Measurements from ENCODE around the gene GFPT2. TPM values are rescaled to one million over a fixed set of nuclear protein-coding genes. Genes with fewer than 3 reads are reported as not detected.

The GFPT2 gene
- total RNA-seq, 1 donor from 2014 or later: 17.6 TPM

DNA sequence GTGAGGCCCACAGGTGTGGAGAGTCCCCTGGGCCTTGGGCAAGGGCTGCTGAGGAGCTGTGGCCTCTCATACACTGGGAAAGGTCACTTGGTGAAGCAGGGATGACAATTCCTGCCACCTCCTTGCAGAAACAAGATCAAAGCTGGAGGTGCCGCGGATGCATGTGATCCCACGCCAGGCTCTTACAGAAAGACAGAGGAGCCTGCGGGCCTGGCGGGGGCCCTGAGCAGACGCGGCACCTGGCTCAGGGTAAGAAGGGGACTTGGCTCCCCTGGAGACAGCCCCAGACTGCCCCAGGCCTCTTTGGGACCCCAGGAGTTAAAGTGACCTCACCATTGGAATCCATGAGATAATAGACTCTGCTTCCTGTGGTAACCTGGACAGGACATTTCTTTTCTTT lies 4.8 kb downstream of the GFPT2 start:
- Mint-ChIP-seq H3K9me3 (no peaks in the 10 kb centered on the region), H3K4me1 (ENCODE audit: unreplicated experiment) (peaks cover 15% of the 10 kb centered on the region), H3K36me3 (no peaks in the 10 kb centered on the region), H3K27ac (no peak overlapping the region), H3K4me3 (no peak overlapping the region), H3K27me3 (peaks cover 41% of the 10 kb centered on the region)
- no peak for DNase-seq (ENCODE audit: extremely low spot score, unreplicated experiment)
- TF ChIP-seq, protein P1, sequence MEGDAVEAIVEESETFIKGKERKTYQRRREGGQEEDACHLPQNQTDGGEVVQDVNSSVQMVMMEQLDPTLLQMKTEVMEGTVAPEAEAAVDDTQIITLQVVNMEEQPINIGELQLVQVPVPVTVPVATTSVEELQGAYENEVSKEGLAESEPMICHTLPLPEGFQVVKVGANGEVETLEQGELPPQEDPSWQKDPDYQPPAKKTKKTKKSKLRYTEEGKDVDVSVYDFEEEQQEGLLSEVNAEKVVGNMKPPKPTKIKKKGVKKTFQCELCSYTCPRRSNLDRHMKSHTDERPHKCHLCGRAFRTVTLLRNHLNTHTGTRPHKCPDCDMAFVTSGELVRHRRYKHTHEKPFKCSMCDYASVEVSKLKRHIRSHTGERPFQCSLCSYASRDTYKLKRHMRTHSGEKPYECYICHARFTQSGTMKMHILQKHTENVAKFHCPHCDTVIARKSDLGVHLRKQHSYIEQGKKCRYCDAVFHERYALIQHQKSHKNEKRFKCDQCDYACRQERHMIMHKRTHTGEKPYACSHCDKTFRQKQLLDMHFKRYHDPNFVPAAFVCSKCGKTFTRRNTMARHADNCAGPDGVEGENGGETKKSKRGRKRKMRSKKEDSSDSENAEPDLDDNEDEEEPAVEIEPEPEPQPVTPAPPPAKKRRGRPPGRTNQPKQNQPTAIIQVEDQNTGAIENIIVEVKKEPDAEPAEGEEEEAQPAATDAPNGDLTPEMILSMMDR (conservative IDR thresholded peaks at IDR 0.05): no peak

DNA sequence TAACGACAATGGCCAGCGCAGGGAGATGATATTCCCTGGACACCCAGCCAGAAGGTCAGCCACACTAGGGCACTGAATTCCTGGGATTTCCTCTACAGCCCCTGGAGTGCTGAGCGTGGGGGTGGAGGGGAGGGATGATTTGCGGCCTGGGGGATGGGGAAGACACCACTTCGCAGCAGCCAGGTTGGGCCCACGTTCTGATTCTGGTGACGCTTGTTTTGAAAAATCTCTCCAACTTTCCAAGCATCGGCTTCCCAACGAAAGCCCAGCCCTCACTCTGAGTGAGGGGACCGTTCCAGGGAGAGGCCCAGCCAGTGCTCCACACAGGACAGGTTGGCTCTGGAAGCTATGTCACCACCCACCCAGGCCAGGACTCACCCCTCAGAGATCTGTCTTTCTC lies 5.4 kb downstream of the GFPT2 start:
- DNase-seq (ENCODE audit: extremely low spot score, unreplicated experiment): no peak
- H3K27ac Mint-ChIP-seq: no peak overlapping the region
- H3K27me3 Mint-ChIP-seq: peaks cover 41% of the 10 kb centered on the region
- TF ChIP-seq, protein P1 (conservative IDR thresholded peaks at IDR 0.05): no peak
- H3K9me3 Mint-ChIP-seq: no peaks in the 10 kb centered on the region
- H3K4me1 Mint-ChIP-seq (ENCODE audit: unreplicated experiment): peaks cover 16% of the 10 kb centered on the region
- H3K4me3 Mint-ChIP-seq: no peak overlapping the region
- H3K36me3 Mint-ChIP-seq: no peaks in the 10 kb centered on the region

DNA sequence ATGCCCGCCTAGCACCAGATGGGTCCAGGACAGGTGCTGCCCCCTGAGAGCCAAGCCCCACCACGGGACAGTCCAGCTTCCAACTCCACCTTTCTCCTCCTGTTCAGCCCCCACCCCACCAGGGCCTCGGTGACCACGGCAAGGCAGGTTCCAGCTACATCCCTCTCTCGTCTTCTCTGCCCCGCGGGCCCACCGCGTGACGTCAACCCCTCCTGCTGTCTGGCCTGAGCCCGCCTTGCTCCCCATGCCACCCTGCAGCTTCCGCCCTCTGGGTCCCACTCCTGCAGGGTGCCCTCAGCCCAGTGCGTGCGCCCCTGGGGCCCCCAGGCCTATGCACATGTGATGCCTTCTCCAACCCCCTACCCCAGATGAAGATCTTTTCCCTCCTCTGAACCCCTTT lies 6.8 kb downstream of the GFPT2 start:
- peaks cover 13% of the 10 kb centered on the region for H3K4me1 Mint-ChIP-seq (ENCODE audit: unreplicated experiment)
- no peaks in the 10 kb centered on the region for H3K9me3 Mint-ChIP-seq
- H3K27me3 Mint-ChIP-seq: peaks cover 33% of the 10 kb centered on the region
- H3K4me3 Mint-ChIP-seq: no peak overlapping the region
- no peak overlapping the region for H3K27ac Mint-ChIP-seq
- DNase-seq (ENCODE audit: extremely low spot score, unreplicated experiment): no peak
- TF ChIP-seq, protein P1 (conservative IDR thresholded peaks at IDR 0.05): no peak
- no peaks in the 10 kb centered on the region for H3K36me3 Mint-ChIP-seq

DNA sequence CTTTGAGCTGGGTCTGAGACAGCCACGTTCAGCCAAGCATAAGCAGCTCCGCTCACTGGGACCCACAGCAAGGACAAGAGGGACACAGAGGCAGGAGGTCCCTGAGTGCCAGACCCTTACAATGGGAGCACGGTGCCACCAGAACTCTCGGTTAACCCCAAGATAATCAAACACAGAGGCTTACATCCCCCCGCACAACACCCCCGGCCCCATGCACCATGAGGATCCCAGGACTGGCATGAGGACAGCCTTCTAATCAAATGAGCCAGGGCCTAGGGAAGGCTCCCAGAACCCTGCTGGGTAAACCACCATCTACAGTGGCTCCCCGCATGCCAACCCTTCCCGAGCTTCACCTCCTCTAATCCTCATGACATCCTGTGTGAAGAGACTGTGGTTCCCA lies 7.4 kb downstream of the GFPT2 start:
- H3K36me3 Mint-ChIP-seq: no peaks in the 10 kb centered on the region
- peaks cover 27% of the 10 kb centered on the region for H3K27me3 Mint-ChIP-seq
- H3K4me3 Mint-ChIP-seq: no peak overlapping the region
- TF ChIP-seq, protein P1 (conservative IDR thresholded peaks at IDR 0.05): no peak
- peaks cover 9% of the 10 kb centered on the region for H3K4me1 Mint-ChIP-seq (ENCODE audit: unreplicated experiment)
- DNase-seq (ENCODE audit: extremely low spot score, unreplicated experiment): no peak
- no peaks in the 10 kb centered on the region for H3K9me3 Mint-ChIP-seq
- H3K27ac Mint-ChIP-seq: no peak overlapping the region

DNA sequence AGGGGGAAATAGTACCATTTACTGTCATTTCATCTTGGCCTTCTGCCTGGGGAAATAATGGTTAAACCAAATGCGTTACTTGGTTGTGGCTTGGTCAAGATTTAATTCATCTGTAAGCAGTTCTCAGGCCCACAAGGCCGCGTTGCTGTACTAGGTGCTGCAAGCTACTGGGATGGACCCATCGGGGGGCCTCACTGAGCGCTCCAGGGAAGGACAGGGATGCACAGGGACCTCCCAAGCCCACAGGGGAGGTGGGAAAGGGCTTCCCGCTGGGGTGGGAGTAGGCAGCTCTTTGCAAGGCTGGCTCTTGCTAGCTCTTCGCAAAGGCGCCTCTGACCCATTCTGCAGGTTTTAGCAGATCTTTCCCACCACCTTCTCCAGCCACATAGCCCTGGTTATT lies 8.0 kb downstream of the GFPT2 start:
- Mint-ChIP-seq H3K27ac (no peak overlapping the region), H3K4me1 (ENCODE audit: unreplicated experiment) (peaks cover 9% of the 10 kb centered on the region), H3K4me3 (no peak overlapping the region), H3K27me3 (peaks cover 21% of the 10 kb centered on the region), H3K9me3 (no peaks in the 10 kb centered on the region), H3K36me3 (no peaks in the 10 kb centered on the region)
- no peak for DNase-seq (ENCODE audit: extremely low spot score, unreplicated experiment)
- TF ChIP-seq, protein P1 (conservative IDR thresholded peaks at IDR 0.05): no peak

DNA sequence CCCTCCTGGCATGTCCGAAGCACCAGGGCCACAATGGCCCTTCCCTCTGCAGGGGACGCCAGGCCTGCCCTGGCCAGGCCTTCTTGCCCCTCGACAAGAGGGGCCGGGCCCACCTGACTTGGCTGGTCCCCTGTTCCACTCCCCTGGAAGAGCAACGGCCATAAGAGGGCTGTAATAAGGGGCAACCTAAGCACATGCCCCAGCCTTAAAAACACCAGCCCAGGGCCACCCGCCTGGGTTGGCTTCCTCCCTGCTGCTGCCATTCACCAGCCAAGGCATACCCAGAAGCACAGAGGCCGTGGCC lies 8.5 kb downstream of the GFPT2 start:
- no peak for DNase-seq (ENCODE audit: extremely low spot score, unreplicated experiment)
- Mint-ChIP-seq H3K4me1 (ENCODE audit: unreplicated experiment) (peaks cover 10% of the 10 kb centered on the region), H3K9me3 (no peaks in the 10 kb centered on the region), H3K36me3 (no peaks in the 10 kb centered on the region), H3K27me3 (peaks cover 17% of the 10 kb centered on the region), H3K4me3 (no peak overlapping the region), H3K27ac (no peak overlapping the region)
- TF ChIP-seq, protein P1 (conservative IDR thresholded peaks at IDR 0.05): no peak

Measured in type B pancreatic cell (in vitro differentiated cells).